HFFc6 (cell line): ENCODE data around the gene PCMT1. TPM values are rescaled to one million over a fixed set of nuclear protein-coding genes. Genes with fewer than 3 reads are reported as not detected.
"Not testable (repeated sequence)": the region's sequence is repeated elsewhere in the genome, so short reads cannot be mapped to it uniquely, and the experiment has no call there.

Source experiments
- DNase-seq: peaks from one replicate; pipeline ENCODE4 v3.0.0-alpha.2; 2018
- H3K27ac Mint-ChIP-seq: 2 replicates; pipeline ENCODE4 v1.8.0; 2020; ENCODE audit warnings: mild to moderate bottlenecking, mixed read lengths
- H3K27me3 Mint-ChIP-seq: 2 replicates; pipeline ENCODE4 v1.8.0; 2021; ENCODE audit warnings: mild to moderate bottlenecking, moderate library complexity, mixed read lengths; ENCODE audit not compliant: insufficient read depth
- H3K36me3 Mint-ChIP-seq: 2 replicates; pipeline ENCODE4 v1.8.0; 2021; ENCODE audit warnings: low read depth, mixed read lengths
- H3K4me1 Mint-ChIP-seq: 2 replicates; pipeline ENCODE4 v1.8.0; 2020; ENCODE audit warnings: low read depth, mixed read lengths
- H3K4me3 Mint-ChIP-seq: 2 replicates; pipeline ENCODE4 v1.8.0; 2020; ENCODE audit warnings: mild to moderate bottlenecking, moderate library complexity, mixed read lengths
- H3K9me3 Mint-ChIP-seq: 2 replicates; pipeline ENCODE4 v1.8.0; 2020; ENCODE audit warnings: mild to moderate bottlenecking, mixed read lengths
- CTCF ChIP-seq: fragments of 200-600 bp; sonication (generic); IDR thresholded peaks from 2 replicates; pipeline ENCODE4 v1.5.0; 2021; ENCODE audit warnings: antibody characterized with exemption, mild to moderate bottlenecking
- total RNA-seq, 6 experiments: library from RNA; stranded (reverse); fragmentation: NEBNext Ultra II Directional; extraction: Animal tissue kit (Norgen Biotek cat#: 25700); gene quantifications; 2 replicates in 1 of 6; 3 replicates in 5 of 6; pipeline ENCODE4 v1.2.3, GENCODE V29; 2021

Gene PCMT1
- total RNA-seq, 6 experiments from 2014 or later = 99.7 to 126 (median 112) TPM

- Mint-ChIP-seq H3K27ac (no peak overlapping the region), H3K27me3 (peaks cover 1% of the 10 kb centered on the region; the same call in 1 of the 2 replicates), H3K9me3 (no peaks in the 10 kb centered on the region), H3K4me1 (peaks cover 29% of the 10 kb centered on the region), H3K36me3 (no peaks in the 10 kb centered on the region; the same call in 1 of the 2 replicates), H3K4me3 (0 out of 2 replicates have a peak overlapping the region, but pooled peaks have one; percentile 42)
- TF ChIP-seq CTCF = no peak
- DNase-seq = no peak
Measured at GRCh38 chr6:149752600-149753373, 3.2 kb downstream of the PCMT1 start.

DNA sequence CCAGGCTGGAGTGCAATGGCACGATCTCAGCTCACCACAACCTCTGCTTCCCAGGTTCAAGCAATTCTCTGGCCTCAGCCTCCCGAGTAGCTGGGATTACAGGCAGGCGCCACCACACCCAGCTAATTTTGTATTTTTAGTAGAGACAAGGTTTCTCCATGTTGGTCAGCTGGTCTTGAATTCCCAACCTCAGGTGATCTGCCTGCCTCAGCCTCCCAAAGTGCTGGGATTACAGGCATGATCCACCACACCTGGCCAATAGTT, 3.8 kb downstream of the PCMT1 start:
- peaks cover 28% of the 10 kb centered on the region for H3K4me1 Mint-ChIP-seq
- not testable (repeated sequence) for H3K4me3 Mint-ChIP-seq, H3K36me3 Mint-ChIP-seq, H3K9me3 Mint-ChIP-seq, H3K27me3 Mint-ChIP-seq, DNase-seq, H3K27ac Mint-ChIP-seq

DNA sequence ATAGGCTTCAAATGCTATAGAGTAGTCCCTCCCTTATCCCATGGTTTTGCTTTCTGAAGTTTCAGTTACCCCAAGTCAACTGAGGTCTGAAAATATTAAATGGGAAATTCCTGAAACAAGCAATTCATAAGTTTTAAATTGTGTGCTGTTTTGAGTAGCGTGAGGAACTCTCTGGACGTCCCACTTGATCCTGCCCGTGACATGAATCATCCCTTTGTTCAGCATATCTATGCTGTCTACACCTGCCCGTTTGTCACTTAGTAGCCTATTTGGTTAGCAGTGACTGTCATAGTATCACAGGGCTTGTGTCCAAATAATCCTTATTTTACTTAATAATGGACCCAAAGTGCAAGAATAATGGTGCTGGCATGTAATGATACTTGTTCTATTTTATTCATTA, 5.0 kb downstream of the PCMT1 start:
- no peak for DNase-seq
- Mint-ChIP-seq H3K27ac (no peak overlapping the region), H3K9me3 (no peaks in the 10 kb centered on the region), H3K4me3 (no peak overlapping the region), H3K36me3 (no peaks in the 10 kb centered on the region; the same call in 1 of the 2 replicates), H3K4me1 (peaks cover 28% of the 10 kb centered on the region), H3K27me3 (no peaks in the 10 kb centered on the region)
- no peak for TF ChIP-seq CTCF

DNA sequence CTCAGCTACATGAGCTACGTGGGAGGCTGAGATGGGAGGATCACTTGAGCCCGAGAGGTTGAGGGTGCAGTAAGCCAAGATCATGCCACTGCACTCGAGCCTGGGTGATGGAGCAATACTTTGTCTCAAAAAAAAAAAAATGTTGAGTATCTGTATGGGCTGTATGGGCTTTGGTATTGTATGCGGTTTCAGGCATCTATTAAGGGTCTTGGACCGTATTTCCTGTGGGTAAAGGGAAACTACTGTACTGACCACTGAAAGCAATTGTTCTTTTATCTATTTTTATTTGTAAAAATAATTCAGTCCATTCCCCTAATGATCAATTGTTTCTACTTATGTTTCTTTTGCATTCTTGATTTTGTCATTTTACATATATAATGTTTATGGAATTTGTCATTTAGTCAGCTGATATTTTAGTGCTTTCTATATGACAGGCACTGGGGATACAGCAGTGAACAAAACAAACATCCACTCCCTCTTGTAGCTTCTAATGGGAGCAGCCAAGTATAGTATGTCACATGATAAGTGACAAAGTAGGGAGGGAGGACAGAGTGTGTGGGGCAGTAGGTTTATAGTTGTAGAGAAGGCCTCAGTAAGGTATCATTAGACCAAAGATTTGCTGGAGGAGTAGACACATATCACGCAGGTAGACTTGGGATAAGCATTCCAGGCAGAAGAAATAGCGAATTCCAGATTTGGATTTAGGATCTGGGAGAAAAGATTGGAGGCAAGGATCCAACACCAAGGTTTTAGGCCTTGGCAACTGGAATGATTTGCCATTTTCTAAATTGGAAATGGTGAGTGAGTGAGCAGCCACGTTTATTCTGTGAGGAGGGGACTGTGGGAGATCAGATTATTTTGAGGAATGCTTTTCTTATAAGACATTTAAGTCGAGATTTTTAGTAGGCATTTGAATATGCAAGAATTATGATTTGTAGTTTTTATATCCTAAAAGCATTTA, 6.0 kb downstream of the PCMT1 start:
- no peak for TF ChIP-seq CTCF
- H3K36me3 Mint-ChIP-seq = peaks cover 6% of the 10 kb centered on the region; the same call in 1 of the 2 replicates
- no peak overlapping the region for H3K4me3 Mint-ChIP-seq
- no peaks in the 10 kb centered on the region for H3K27me3 Mint-ChIP-seq
- no peaks in the 10 kb centered on the region for H3K9me3 Mint-ChIP-seq
- 0 out of 2 replicates have a peak overlapping the region, but pooled peaks have one; percentile 3 for H3K27ac Mint-ChIP-seq
- peaks cover 27% of the 10 kb centered on the region for H3K4me1 Mint-ChIP-seq
- DNase-seq = no peak

- H3K36me3 Mint-ChIP-seq = peaks cover 6% of the 10 kb centered on the region; the same call in 1 of the 2 replicates
- H3K4me1 Mint-ChIP-seq = peaks cover 30% of the 10 kb centered on the region
- no peak for TF ChIP-seq CTCF
- DNase-seq = no peak
- no peaks in the 10 kb centered on the region for H3K9me3 Mint-ChIP-seq
- no peak overlapping the region for H3K27ac Mint-ChIP-seq
- no peaks in the 10 kb centered on the region for H3K27me3 Mint-ChIP-seq
- no peak overlapping the region for H3K4me3 Mint-ChIP-seq
Measured at GRCh38 chr6:149756261-149756636, 6.7 kb downstream of the PCMT1 start.

GRCh38 chr6:149761438-149761837, 11.9 kb downstream of the PCMT1 start:
- no peaks in the 10 kb centered on the region for H3K27me3 Mint-ChIP-seq
- no peak overlapping the region for H3K4me3 Mint-ChIP-seq
- peaks cover 35% of the 10 kb centered on the region for H3K4me1 Mint-ChIP-seq
- TF ChIP-seq CTCF = no peak
- H3K36me3 Mint-ChIP-seq = peaks cover 19% of the 10 kb centered on the region
- no peak for DNase-seq
- H3K27ac Mint-ChIP-seq = peak overlapping the region; percentile 16; the same call in 1 of the 2 replicates
- peaks cover 8% of the 10 kb centered on the region for H3K9me3 Mint-ChIP-seq
